ENCODE measurements around the gene OR7G1.

DNA sequence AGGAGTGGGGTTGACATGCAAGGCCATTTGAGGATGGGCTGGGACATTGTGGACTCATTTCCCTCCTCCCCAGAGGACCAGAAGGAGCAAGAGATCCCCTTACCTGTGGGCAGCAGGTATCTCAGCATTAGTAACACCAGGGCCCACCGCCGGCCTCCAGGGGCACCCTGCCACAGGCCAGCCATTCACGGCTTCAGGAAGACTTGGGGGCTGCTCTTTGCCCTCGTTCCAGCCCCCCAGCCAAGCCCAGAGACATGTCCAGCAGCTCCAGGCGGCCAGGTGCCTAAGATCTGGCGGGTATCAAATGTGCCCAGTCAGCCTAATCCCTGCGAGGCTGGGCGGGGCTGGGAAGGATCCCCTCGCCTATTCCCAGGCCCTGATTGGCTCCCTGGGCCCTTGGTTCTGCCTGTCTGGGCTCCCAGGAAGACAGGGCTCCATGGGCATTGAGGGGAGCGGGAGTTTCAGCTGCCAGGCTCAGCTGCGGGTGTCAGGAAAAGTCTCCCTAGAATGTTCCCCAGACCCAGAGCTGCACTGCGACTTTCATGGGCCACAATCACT, 50.0 kb downstream of the OR7G1 start:
- TF ChIP-seq POLR2A (IDR thresholded peaks at IDR 0.05) = no peak
- TF ChIP-seq, protein P1, sequence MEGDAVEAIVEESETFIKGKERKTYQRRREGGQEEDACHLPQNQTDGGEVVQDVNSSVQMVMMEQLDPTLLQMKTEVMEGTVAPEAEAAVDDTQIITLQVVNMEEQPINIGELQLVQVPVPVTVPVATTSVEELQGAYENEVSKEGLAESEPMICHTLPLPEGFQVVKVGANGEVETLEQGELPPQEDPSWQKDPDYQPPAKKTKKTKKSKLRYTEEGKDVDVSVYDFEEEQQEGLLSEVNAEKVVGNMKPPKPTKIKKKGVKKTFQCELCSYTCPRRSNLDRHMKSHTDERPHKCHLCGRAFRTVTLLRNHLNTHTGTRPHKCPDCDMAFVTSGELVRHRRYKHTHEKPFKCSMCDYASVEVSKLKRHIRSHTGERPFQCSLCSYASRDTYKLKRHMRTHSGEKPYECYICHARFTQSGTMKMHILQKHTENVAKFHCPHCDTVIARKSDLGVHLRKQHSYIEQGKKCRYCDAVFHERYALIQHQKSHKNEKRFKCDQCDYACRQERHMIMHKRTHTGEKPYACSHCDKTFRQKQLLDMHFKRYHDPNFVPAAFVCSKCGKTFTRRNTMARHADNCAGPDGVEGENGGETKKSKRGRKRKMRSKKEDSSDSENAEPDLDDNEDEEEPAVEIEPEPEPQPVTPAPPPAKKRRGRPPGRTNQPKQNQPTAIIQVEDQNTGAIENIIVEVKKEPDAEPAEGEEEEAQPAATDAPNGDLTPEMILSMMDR (IDR thresholded peaks at IDR 0.05) = no peak
